Endothelial cell of umbilical vein (primary cell): ENCODE data around the gene PLCG2. TPM values are rescaled to one million over a fixed set of nuclear protein-coding genes. Genes with fewer than 3 reads are reported as not detected.

Experiments
- BruUV-seq: library from RNA; stranded (reverse); fragments of 400-500 nt; replicated peaks from 2 replicates; lab custom pipeline; 2021; lab: Mats Ljungman, UMichigan
- CTCF ChIA-PET: fragments of 300-600, 350-600 bp; sonication (Branson Sonifier 250); formaldehyde crosslinking; loops from one replicate; lab custom pipeline; 2021; ENCODE audit warnings: antibody characterized with exemption, inconsistent platforms; lab: Charles Lee
- POLR2A ChIA-PET: fragments of 300-600, 350-600 bp; sonication (Branson Sonifier 250); formaldehyde crosslinking; loops from one replicate; lab custom pipeline; 2021; ENCODE audit warnings: antibody characterized with exemption, inconsistent platforms; lab: Charles Lee
- DNase-seq: peaks from one replicate; pipeline ENCODE4 v3.0.0-alpha.2; 2011; ENCODE audit warnings: low read depth, low spot score
- FAIRE-seq: peaks from 2 replicates; lab custom pipeline; 2011; peaks lifted over from hg19 to GRCh38; lab: Jason Lieb, UNC
- H2AFZ ChIP-seq: 2 replicates; pipeline ENCODE4 v1.6.0; 2012; ENCODE audit warnings: low read depth, low read length, control low read depth, inconsistent platforms
- H3K27ac ChIP-seq: 2 replicates; pipeline ENCODE4 v1.5.1; 2011; ENCODE audit warnings: low read depth, mild to moderate bottlenecking, control low read depth, low read length, moderate library complexity; ENCODE audit not compliant: insufficient read depth
- H3K27me3 ChIP-seq, 2 experiments: 2 replicates each; pipeline versions ENCODE4 v1.6.0 to v1.6.1; 2011; ENCODE audit warnings: low read length in 2 of 2, mixed read lengths in 1 of 2; ENCODE audit not compliant: control insufficient read depth in 2 of 2, insufficient read depth in 2 of 2
- H3K36me3 ChIP-seq, 2 experiments: 2 replicates in 1 of 2; 3 replicates in 1 of 2; pipeline ENCODE4 v1.5.1; 2011; ENCODE audit warnings: low read length in 2 of 2, mild to moderate bottlenecking in 1 of 2, moderate library complexity in 1 of 2; ENCODE audit not compliant: control insufficient read depth in 2 of 2, insufficient read depth in 2 of 2; ENCODE audit errors: extremely low read depth in 1 of 2
- H3K4me1 ChIP-seq: 3 replicates; pipeline ENCODE4 v1.5.1; 2011; ENCODE audit warnings: mild to moderate bottlenecking, low read length; ENCODE audit not compliant: control insufficient read depth, insufficient read depth; ENCODE audit errors: extremely low read depth
- H3K4me2 ChIP-seq: 2 replicates; pipeline ENCODE4 v1.6.1; 2011; ENCODE audit warnings: low read length, control low read depth, mixed read lengths; ENCODE audit not compliant: insufficient read depth
- H3K4me3 ChIP-seq, 3 experiments: fragments of 200-600 bp in 1 of 3; sonication (generic), shearing (Covaris generic) in 1 of 3; replicated peaks in 1 of 3; 2 replicates each; pipeline ENCODE4 v1.5.1; 2011 to 2016; ENCODE audit warnings: control low read depth in 3 of 3, low read length in 3 of 3, mild to moderate bottlenecking in 2 of 3, inconsistent platforms in 1 of 3, low read depth in 1 of 3, moderate library complexity in 1 of 3; ENCODE audit not compliant: insufficient read depth in 1 of 3
- H3K79me2 ChIP-seq: 2 replicates; pipeline ENCODE4 v1.6.0; 2012; ENCODE audit warnings: low read length, inconsistent platforms; ENCODE audit not compliant: control insufficient read depth, insufficient read depth
- H3K9ac ChIP-seq: replicated peaks from 2 replicates; pipeline ENCODE3; 2011; ENCODE audit warnings: low read length, control low read depth; ENCODE audit not compliant: insufficient read depth; ENCODE audit errors: extremely low read depth
- H3K9me1 ChIP-seq: replicated peaks from 3 replicates; pipeline ENCODE4 v1.6.0; 2011; ENCODE audit warnings: mild to moderate bottlenecking, low read length; ENCODE audit not compliant: control insufficient read depth, insufficient read depth; ENCODE audit errors: extremely low read depth
- H3K9me3 ChIP-seq: replicated peaks from 2 replicates; pipeline ENCODE4 v1.5.1; 2012; ENCODE audit warnings: low read length, inconsistent platforms; ENCODE audit not compliant: control insufficient read depth, insufficient read depth
- H4K20me1 ChIP-seq: replicated peaks from 2 replicates; pipeline ENCODE3; 2011; ENCODE audit warnings: mild to moderate bottlenecking, low read length; ENCODE audit not compliant: control insufficient read depth, insufficient read depth; ENCODE audit errors: extremely low read depth
- EZH2 ChIP-seq: IDR thresholded peaks from 2 replicates; pipeline ENCODE4 v1.6.1; 2012; ENCODE audit warnings: borderline replicate concordance, low read depth, mild to moderate bottlenecking, moderate library complexity, low read length, inconsistent platforms; ENCODE audit not compliant: severe bottlenecking
- FOS ChIP-seq: IDR thresholded peaks from 2 replicates; pipeline ENCODE4 v1.6.1; 2011; ENCODE audit warnings: mild to moderate bottlenecking, low read length, moderate library complexity, borderline replicate concordance; ENCODE audit not compliant: insufficient read depth
- GATA2 ChIP-seq: IDR thresholded peaks from 2 replicates; pipeline ENCODE4 v1.7.0; 2011; ENCODE audit warnings: low read depth, mild to moderate bottlenecking, moderate library complexity, mixed read lengths, low read length; ENCODE audit not compliant: insufficient read length, insufficient read depth
- JUN ChIP-seq: IDR thresholded peaks from 2 replicates; pipeline ENCODE4 v1.6.1; 2011; ENCODE audit warnings: borderline replicate concordance, low read depth; ENCODE audit not compliant: insufficient read length, insufficient read depth
- MAX ChIP-seq: IDR thresholded peaks from 2 replicates; pipeline ENCODE4 v1.6.1; 2011; ENCODE audit not compliant: insufficient read depth, insufficient read length
- MYC ChIP-seq: IDR thresholded peaks from one replicate; pipeline ENCODE4 v1.6.1; 2011; ENCODE audit warnings: mild to moderate bottlenecking, low read depth, low read length
- POLR2A ChIP-seq: IDR thresholded peaks from 2 replicates; pipeline ENCODE4 v1.6.1; 2012; ENCODE audit warnings: low read depth, mild to moderate bottlenecking, control low read depth, low read length
- POLR2AphosphoS5 ChIP-seq: IDR thresholded peaks from 2 replicates; pipeline ENCODE4 v1.6.1; 2012; ENCODE audit warnings: low read depth, mild to moderate bottlenecking, control low read depth, low read length, moderate library complexity; ENCODE audit not compliant: insufficient read depth
- dilution Hi-C: fragments of 300-500 bp; cut with MboI; formaldehyde crosslinking; loops from one replicate; pipeline ENCODE4 v1.15.0; 2019; ENCODE audit warnings: low sequenced_read_pairs; ENCODE audit not compliant: extremely low pct_ligation_motif_present
- intact Hi-C: fragments of 100-400 bp; cut with micrococcal nuclease; formaldehyde crosslinking; loops from one replicate; pipeline ENCODE4 v1.10.0; 2022
- polyA plus RNA-seq, 4 experiments: library from polyadenylated mRNA; depleted of rRNA in 3 of 4; stranded (reverse) in 3 of 4; unstranded in 1 of 4; fragments of >200 nt; gene quantifications; 2 replicates each; pipeline versions ENCODE4 v1.2.1 to v1.2.3, GENCODE V29; 2011 to 2012; ENCODE audit warnings: missing spikeins in 1 of 4
- total RNA-seq: library from RNA; stranded (reverse); gene quantifications from 2 replicates; pipeline ENCODE4 v1.2.3, GENCODE V29; 2021
- TF ChIP-seq, protein P1 (sequence below), 2 donors: IDR thresholded peaks; 1 replicate in 1 of 2; 2 replicates in 1 of 2; pipeline ENCODE4 v1.5.1; 2011; ENCODE audit warnings: low read length in 2 of 2, mild to moderate bottlenecking in 2 of 2, moderate library complexity in 2 of 2, control low read depth in 1 of 2, inconsistent platforms in 1 of 2, low read depth in 1 of 2; ENCODE audit not compliant: insufficient read depth in 1 of 2; ENCODE audit errors: extremely low read depth in 1 of 2

The PLCG2 gene
- total and polyA plus RNA-seq, 2 donors (not counting 3 experiments of a cell fraction or from before 2014, with no cell fraction given) = 10.8 to 13.6 TPM

GRCh38 chr16:81765969-81766368, 13.1 kb upstream of the PLCG2 start:
- intact Hi-C loops (no loop called here), dilution Hi-C loops (no loop called here)
- no peak overlapping the region for H2AFZ ChIP-seq
- peaks cover 0 to 4% of the 10 kb centered on the region in 2 experiments for H3K27me3 ChIP-seq
- TF ChIP-seq GATA2 (no peak), MYC (no peak)
- TF ChIP-seq, protein P1, sequence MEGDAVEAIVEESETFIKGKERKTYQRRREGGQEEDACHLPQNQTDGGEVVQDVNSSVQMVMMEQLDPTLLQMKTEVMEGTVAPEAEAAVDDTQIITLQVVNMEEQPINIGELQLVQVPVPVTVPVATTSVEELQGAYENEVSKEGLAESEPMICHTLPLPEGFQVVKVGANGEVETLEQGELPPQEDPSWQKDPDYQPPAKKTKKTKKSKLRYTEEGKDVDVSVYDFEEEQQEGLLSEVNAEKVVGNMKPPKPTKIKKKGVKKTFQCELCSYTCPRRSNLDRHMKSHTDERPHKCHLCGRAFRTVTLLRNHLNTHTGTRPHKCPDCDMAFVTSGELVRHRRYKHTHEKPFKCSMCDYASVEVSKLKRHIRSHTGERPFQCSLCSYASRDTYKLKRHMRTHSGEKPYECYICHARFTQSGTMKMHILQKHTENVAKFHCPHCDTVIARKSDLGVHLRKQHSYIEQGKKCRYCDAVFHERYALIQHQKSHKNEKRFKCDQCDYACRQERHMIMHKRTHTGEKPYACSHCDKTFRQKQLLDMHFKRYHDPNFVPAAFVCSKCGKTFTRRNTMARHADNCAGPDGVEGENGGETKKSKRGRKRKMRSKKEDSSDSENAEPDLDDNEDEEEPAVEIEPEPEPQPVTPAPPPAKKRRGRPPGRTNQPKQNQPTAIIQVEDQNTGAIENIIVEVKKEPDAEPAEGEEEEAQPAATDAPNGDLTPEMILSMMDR (IDR thresholded peaks at IDR 0.05; ENCODE audit: extremely low read depth in 1 of 2, insufficient read depth in 1 of 2, low read depth in 1 of 2, low read length in 2 of 2) = no peak
- no TSS peak for BruUV-seq
- no peaks in the 10 kb centered on the region for H3K9me1 ChIP-seq
- H3K9ac ChIP-seq = no peak overlapping the region
- H3K9me3 ChIP-seq = no peaks in the 10 kb centered on the region
- DNase-seq (no peak), FAIRE-seq (no peak)
- no peaks in the 10 kb centered on the region for H3K36me3 ChIP-seq
- H3K79me2 ChIP-seq = no peaks in the 10 kb centered on the region
- H3K4me1 ChIP-seq = no peaks in the 10 kb centered on the region
- no peak overlapping the region for H3K27ac ChIP-seq
- H3K4me2 ChIP-seq = no peak overlapping the region
- no peak overlapping the region for H3K4me3 ChIP-seq
- ChIA-PET CTCF (interaction anchor here (1.0 to 2.3 kb wide), 3 partner anchors 8 to 114 kb away, joined by 3 to 7 read pairs (median 7); no protein-coding TSS in a partner anchor), POLR2A (no interaction called here)
- no peaks in the 10 kb centered on the region for H4K20me1 ChIP-seq

GRCh38 chr16:81767987-81768592, 11.0 kb upstream of the PLCG2 start:
- Histone ChIP-seq H4K20me1 (no peaks in the 10 kb centered on the region), H3K4me1 (no peaks in the 10 kb centered on the region), H3K9ac (no peak overlapping the region), H3K36me3 (no peaks in the 10 kb centered on the region), H3K9me1 (no peaks in the 10 kb centered on the region), H3K4me3 (no peak overlapping the region), H2AFZ (no peak overlapping the region), H3K27ac (no peak overlapping the region), H3K27me3 (peaks cover 0 to 3% of the 10 kb centered on the region in 2 experiments), H3K79me2 (no peaks in the 10 kb centered on the region), H3K9me3 (no peaks in the 10 kb centered on the region), H3K4me2 (no peak overlapping the region)
- POLR2A ChIA-PET = no interaction called here
- dilution Hi-C loops (no loop called here), intact Hi-C loops (no loop called here)
- CTCF ChIA-PET = no interaction called here
- DNase-seq (no peak), FAIRE-seq (no peak)
- BruUV-seq = no TSS peak
- TF ChIP-seq POLR2A (no peak), GATA2 (no peak), POLR2AphosphoS5 (no peak), MYC (no peak), EZH2 (no peak), JUN (no peak), MAX (no peak), FOS (no peak)
